SK-N-SH (cell line): Measurements from ENCODE around the gene TXNRD1.

ENCODE experiments used
- CHD2 ChIP-seq: fragments of 150-350 bp; IDR thresholded peaks from 2 replicates; pipeline ENCODE4 v1.6.1; 2018; ENCODE audit warnings: low read length; ENCODE audit not compliant: partially characterized antibody
- EP300 ChIP-seq, 2 experiments: IDR thresholded peaks; 2 replicates each; pipeline versions ENCODE4 v1.4.0 to v1.6.1; 2012; ENCODE audit warnings: borderline replicate concordance in 1 of 2, low read depth in 1 of 2, low read length in 1 of 2
- EZH2phosphoT487 ChIP-seq: fragments of 200-600 bp; sonication (generic); IDR thresholded peaks from 2 replicates; pipeline ENCODE4 v1.6.1; 2017; ENCODE audit warnings: low read depth, mixed run types, mild to moderate bottlenecking, antibody characterized with exemption, moderate library complexity, borderline replicate concordance
- FOSL2 ChIP-seq: IDR thresholded peaks from 2 replicates; pipeline ENCODE4 v1.4.0; 2012; ENCODE audit warnings: low read depth, mild to moderate bottlenecking, moderate library complexity, borderline replicate concordance
- FOXJ3 ChIP-seq: sonication (generic); formaldehyde crosslinking; IDR thresholded peaks from 2 replicates; pipeline ENCODE4 v1.5.1; 2020; ENCODE audit warnings: mild to moderate bottlenecking, missing genetic modification reagents
- POLR2AphosphoS5 ChIP-seq: IDR thresholded peaks from 2 replicates; pipeline ENCODE4 v1.6.1; 2012; ENCODE audit warnings: low read depth, low read length
- RFX5 ChIP-seq: IDR thresholded peaks from 2 replicates; pipeline ENCODE4 v1.6.1; 2012; ENCODE audit warnings: mild to moderate bottlenecking, improper control_type of control experiment, low read length
- SMC3 ChIP-seq: IDR thresholded peaks from 2 replicates; pipeline ENCODE4 v1.6.1; 2012; ENCODE audit warnings: low read depth, low read length, improper control_type of control experiment
- TAF1 ChIP-seq: IDR thresholded peaks from 2 replicates; pipeline ENCODE4 v1.6.1; 2012; ENCODE audit warnings: low read depth, mild to moderate bottlenecking, low read length, moderate library complexity, borderline replicate concordance
- YY1 ChIP-seq: IDR thresholded peaks from 2 replicates; pipeline ENCODE4 v1.4.0; 2012; ENCODE audit warnings: low read depth, mild to moderate bottlenecking
- TF ChIP-seq, protein P1 (sequence below): fragments of 200-600 bp; sonication (generic); IDR thresholded peaks from 2 replicates; pipeline ENCODE4 v1.6.1; 2017; ENCODE audit warnings: antibody characterized with exemption, mild to moderate bottlenecking, moderate library complexity

DNA sequence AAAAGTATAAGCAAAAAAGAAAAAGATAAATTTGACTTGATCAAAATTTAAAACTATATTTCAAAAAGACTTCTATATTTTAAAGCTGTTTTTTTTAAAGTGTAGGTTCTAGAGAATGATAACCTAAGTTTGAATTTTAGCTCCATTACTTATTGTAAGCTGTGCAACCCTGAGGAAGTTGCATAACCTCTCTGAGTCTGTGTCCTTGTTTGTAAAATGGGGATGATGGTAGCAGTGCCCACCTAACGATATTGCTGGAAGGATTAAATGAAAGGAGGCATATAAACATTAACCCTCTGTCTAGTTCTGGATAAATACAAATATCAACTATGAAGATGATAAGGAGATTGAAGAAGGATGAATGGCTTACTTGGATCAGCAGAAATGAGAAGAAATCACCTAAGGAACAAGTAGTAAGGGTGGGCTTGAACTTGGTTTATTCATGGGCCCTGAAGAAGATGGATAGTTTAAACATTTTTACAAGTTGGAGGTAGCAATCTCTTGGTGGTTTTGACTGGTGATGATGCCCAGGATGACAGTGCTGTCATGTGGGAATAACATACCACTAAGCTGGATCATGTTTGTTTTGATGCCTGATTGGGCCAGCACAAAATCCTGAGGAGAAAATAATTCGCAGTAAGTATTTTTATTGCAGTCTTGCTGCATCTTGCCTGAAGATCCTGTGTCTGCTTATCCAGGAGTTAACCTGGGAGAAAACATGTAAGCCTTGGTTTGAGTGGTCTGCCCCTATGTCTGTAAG is 35.0 kb downstream of the TXNRD1 start:
- TF ChIP-seq FOSL2 (no peak), RFX5 (no peak), POLR2AphosphoS5 (no peak), EZH2phosphoT487 (no peak), CHD2 (no peak), TAF1 (no peak), FOXJ3 (CRISPR knock-in tag) (no peak), SMC3 (no peak), YY1 (no peak), EP300 (IDR thresholded peaks at IDR 0.05; ENCODE audit: borderline replicate concordance in 1 of 2, low read depth in 1 of 2, low read length in 1 of 2) (no peak)
- TF ChIP-seq, protein P1, sequence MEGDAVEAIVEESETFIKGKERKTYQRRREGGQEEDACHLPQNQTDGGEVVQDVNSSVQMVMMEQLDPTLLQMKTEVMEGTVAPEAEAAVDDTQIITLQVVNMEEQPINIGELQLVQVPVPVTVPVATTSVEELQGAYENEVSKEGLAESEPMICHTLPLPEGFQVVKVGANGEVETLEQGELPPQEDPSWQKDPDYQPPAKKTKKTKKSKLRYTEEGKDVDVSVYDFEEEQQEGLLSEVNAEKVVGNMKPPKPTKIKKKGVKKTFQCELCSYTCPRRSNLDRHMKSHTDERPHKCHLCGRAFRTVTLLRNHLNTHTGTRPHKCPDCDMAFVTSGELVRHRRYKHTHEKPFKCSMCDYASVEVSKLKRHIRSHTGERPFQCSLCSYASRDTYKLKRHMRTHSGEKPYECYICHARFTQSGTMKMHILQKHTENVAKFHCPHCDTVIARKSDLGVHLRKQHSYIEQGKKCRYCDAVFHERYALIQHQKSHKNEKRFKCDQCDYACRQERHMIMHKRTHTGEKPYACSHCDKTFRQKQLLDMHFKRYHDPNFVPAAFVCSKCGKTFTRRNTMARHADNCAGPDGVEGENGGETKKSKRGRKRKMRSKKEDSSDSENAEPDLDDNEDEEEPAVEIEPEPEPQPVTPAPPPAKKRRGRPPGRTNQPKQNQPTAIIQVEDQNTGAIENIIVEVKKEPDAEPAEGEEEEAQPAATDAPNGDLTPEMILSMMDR, result no peak
